HUES48 (cell line): ENCODE data around the gene SP140.

ENCODE experiments used
- H3K27ac ChIP-seq: one replicate; pipeline ENCODE4 v1.7.0; 2013; ENCODE audit warnings: low read depth, low read length, inconsistent platforms
- H3K27me3 ChIP-seq: 2 replicates; pipeline ENCODE4 v1.6.1; 2013; ENCODE audit warnings: mild to moderate bottlenecking, low read length; ENCODE audit not compliant: control insufficient read depth, insufficient read depth
- H3K36me3 ChIP-seq: 2 replicates; pipeline ENCODE4 v1.6.1; 2013; ENCODE audit warnings: low read length; ENCODE audit not compliant: control insufficient read depth, insufficient read depth
- H3K4me1 ChIP-seq: 2 replicates; pipeline ENCODE4 v1.6.1; 2013; ENCODE audit warnings: mild to moderate bottlenecking, low read length; ENCODE audit not compliant: control insufficient read depth, insufficient read depth
- H3K4me3 ChIP-seq: 2 replicates; pipeline ENCODE4 v1.5.1; 2013; ENCODE audit warnings: mild to moderate bottlenecking, low read depth, low read length
- H3K9ac ChIP-seq: 2 replicates; pipeline ENCODE4 v1.6.1; 2013; ENCODE audit warnings: mild to moderate bottlenecking, low read depth, low read length, moderate library complexity
- H3K9me3 ChIP-seq: 2 replicates; pipeline ENCODE4 v1.6.1; 2013; ENCODE audit warnings: low read length; ENCODE audit not compliant: control insufficient read depth, insufficient read depth

The SP140 gene

DNA sequence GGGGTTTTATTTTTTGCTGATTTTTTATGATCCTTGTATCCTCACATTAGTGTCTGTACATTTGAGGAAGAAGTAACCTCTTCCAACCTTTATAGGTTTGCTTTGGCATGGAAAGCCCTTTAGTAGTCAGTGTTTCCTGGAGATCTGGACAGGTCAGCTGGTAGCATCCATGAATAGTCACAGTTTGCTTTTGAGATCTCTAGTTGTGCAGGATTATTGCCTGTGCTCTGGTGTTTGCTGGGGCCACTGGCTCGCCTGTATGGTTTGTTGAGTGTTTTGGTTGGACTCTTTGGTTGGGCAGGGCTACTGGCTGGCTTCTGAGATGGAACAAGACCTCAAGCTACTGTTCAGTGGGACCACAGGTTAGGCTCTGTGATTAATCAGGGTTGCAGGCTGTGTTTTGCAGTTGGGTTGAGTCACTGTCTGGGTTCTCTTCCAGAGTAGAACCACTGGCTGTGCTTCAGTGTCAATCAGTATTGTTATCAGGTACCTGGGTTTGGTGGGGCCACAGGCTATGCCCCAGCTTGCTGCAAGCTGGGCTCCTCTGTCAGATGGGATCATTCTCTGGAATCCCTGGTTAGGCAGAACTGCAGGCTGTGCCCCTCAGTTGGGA is 121.5 kb downstream of the SP140 start:
- no peak overlapping the region for H3K4me3 ChIP-seq
- H3K9ac ChIP-seq, result no peak overlapping the region
- no peaks in the 10 kb centered on the region for H3K4me1 ChIP-seq
- no peaks in the 10 kb centered on the region for H3K9me3 ChIP-seq
- no peak overlapping the region for H3K27ac ChIP-seq
- no peaks in the 10 kb centered on the region for H3K27me3 ChIP-seq
- no peaks in the 10 kb centered on the region for H3K36me3 ChIP-seq

DNA sequence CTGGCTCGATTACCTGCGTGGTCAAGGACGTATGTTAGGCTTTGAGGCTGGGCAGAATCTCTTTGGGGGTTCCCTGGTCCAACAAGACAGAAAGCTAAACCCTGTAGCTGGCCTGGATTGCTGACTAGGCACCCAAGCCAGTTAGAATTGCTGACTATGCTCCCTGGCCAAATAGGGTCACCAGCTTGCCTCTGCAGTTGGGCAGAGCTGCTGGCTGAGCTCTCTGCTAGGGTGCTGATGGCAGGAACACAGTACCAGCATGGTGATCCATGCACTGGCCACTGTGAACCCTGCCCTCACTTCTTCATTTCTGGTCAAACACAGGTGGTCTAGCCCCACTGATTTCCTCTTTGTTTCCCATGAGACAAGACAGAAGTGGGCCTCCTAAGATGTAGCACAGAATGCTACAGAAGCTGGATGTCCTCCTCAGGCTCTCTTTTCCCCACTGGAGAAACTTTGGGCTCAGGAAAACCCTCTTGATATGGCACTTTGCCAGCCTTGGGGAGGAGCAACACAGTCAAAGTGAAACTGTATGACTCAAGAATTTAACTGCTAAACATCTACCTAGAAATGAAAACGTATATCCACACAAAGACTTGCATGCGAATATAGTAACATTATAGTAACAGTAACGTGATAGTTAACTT is 122.2 kb downstream of the SP140 start:
- H3K4me3 ChIP-seq, result no peak overlapping the region
- no peak overlapping the region for H3K9ac ChIP-seq
- H3K27me3 ChIP-seq, result no peaks in the 10 kb centered on the region
- no peaks in the 10 kb centered on the region for H3K9me3 ChIP-seq
- no peaks in the 10 kb centered on the region for H3K36me3 ChIP-seq
- H3K4me1 ChIP-seq, result no peaks in the 10 kb centered on the region
- no peak overlapping the region for H3K27ac ChIP-seq

DNA sequence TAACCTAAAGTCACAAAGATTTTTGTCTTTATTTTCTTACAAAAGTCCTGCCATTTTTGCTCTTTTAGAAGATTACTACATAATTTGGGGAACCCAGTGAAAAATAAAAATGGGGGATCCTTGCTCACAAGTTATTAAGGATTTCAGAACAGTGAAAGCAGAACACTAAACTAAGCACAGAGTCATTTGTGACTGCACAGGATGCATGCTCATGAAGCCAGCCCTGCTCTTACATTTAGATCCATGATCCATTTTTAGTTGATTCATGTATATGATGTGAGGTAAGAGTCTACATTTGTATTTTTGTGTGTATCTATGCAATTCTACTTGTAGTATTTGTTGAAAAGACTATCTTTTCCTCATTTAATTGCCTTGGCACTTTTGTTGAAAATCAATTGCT is 123.3 kb downstream of the SP140 start:
- Histone ChIP-seq H3K27ac (no peak overlapping the region), H3K36me3 (no peaks in the 10 kb centered on the region), H3K4me3 (no peak overlapping the region), H3K9ac (no peak overlapping the region), H3K27me3 (no peaks in the 10 kb centered on the region), H3K4me1 (no peaks in the 10 kb centered on the region), H3K9me3 (no peaks in the 10 kb centered on the region)

DNA sequence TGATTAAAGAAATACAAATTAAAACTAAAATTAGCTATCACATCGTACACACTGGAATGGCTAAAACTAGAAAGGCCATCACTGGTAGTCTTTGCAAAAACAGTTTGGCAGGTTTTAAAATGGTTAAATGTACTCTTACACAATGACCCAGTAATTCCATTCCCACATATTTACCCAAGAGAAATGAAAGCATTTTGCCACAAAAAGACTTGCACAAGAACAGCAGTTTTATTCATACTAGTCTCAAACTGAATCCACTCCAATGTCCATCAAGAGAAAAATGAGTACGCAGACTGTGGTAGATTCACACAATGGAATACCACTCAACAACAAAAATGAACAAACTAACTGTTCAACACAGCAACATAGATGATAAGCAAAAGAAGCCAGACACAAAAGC is 130.5 kb downstream of the SP140 start:
- no peaks in the 10 kb centered on the region for H3K9me3 ChIP-seq
- no peaks in the 10 kb centered on the region for H3K27me3 ChIP-seq
- H3K4me3 ChIP-seq, result no peak overlapping the region
- H3K9ac ChIP-seq, result no peak overlapping the region
- no peak overlapping the region for H3K27ac ChIP-seq
- peaks cover 4% of the 10 kb centered on the region; the same call in 1 of the 2 replicates for H3K4me1 ChIP-seq
- no peaks in the 10 kb centered on the region for H3K36me3 ChIP-seq

DNA sequence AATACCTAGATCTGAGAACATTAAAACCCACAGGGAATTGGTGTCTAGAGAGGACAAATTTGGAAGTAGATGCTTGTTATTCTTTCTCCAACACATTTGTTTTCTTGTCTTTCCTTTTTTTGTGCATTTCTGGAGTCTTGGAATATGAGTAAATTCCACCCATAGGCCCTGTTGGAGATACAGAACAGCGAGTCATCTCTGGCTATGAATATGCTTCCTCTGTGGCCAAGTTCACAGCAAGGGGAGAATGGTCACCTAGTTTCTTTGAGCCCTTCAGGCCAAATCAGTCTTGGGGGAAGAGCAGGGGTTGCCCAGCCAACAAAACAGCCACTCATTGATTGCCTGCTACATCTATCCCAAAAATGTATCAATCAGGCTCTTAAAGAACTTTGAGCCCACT is 132.8 kb downstream of the SP140 start:
- H3K9ac ChIP-seq, result no peak overlapping the region
- H3K4me1 ChIP-seq, result peaks cover 4% of the 10 kb centered on the region; the same call in 1 of the 2 replicates
- H3K27ac ChIP-seq, result no peak overlapping the region
- H3K36me3 ChIP-seq, result no peaks in the 10 kb centered on the region
- H3K4me3 ChIP-seq, result no peak overlapping the region
- H3K27me3 ChIP-seq, result no peaks in the 10 kb centered on the region
- no peaks in the 10 kb centered on the region for H3K9me3 ChIP-seq

DNA sequence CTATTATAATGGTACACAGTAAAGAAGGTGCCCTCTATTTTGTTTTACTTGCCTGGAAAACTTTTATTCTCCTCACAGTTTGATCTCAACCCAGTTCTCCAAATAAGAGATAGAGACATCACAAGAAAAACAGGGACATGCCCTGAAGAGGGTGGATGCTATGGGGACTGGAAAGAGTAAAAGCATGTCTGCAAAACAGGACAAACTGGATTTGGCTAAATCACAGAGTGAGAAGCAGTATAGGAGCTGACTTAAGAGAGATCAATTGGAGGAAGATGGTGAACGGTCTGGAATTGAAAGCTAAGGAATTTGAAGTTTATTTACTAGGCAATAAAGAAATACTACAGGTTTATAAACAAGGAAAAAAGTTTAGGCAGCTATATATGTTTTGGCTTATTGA is 134.5 kb downstream of the SP140 start:
- no peak overlapping the region for H3K4me3 ChIP-seq
- H3K27ac ChIP-seq, result no peak overlapping the region
- peaks cover 4% of the 10 kb centered on the region; the same call in 1 of the 2 replicates for H3K4me1 ChIP-seq
- no peaks in the 10 kb centered on the region for H3K36me3 ChIP-seq
- H3K27me3 ChIP-seq, result no peaks in the 10 kb centered on the region
- no peak overlapping the region for H3K9ac ChIP-seq
- no peaks in the 10 kb centered on the region for H3K9me3 ChIP-seq

DNA sequence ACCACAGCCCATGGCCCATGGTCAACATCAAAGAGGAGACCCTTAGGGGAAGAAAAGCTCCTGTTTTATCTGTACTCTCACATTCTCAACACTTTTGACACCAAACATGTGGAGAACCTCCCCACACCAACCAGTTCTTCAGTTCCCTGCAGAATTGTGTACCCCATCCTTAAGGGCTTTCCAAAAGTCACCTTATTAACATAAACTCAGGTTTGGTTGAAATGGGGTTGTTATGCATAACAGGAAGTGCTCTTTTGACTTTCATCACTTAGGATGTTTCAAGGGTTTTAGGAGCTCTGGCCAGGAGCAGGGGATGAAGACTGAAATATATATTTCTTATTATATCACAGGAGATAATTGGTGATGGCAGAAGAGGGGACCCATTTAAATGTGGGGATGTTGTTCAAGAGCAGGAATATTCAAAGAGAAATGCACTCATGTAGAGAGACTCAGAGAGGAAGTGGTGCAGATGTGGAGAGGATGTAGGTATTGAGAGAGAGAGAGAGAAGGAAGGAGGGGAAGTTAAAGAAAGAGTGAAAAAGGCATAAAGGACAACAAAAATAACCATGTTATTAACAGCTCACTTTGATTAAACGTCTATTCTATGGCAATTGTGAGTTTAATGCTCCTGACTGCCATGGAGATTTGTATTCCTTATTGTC is 136.6 kb downstream of the SP140 start:
- Histone ChIP-seq H3K4me1 (no peaks in the 10 kb centered on the region), H3K27ac (no peak overlapping the region), H3K4me3 (no peak overlapping the region), H3K9me3 (no peaks in the 10 kb centered on the region), H3K36me3 (no peaks in the 10 kb centered on the region), H3K9ac (no peak overlapping the region), H3K27me3 (no peaks in the 10 kb centered on the region)
